Erythroblast (primary cell): Measurements from ENCODE around the gene IGSF1.

Experiments used
- GATA1 ChIP-seq: IDR thresholded peaks from 2 replicates; pipeline ENCODE4 v1.6.1; 2011; ENCODE audit warnings: low read depth, mild to moderate bottlenecking, control low read depth, low read length, moderate library complexity
- POLR2A ChIP-seq: IDR thresholded peaks from 2 replicates; pipeline ENCODE4 v1.6.1; 2011; ENCODE audit warnings: mild to moderate bottlenecking, low read length

DNA sequence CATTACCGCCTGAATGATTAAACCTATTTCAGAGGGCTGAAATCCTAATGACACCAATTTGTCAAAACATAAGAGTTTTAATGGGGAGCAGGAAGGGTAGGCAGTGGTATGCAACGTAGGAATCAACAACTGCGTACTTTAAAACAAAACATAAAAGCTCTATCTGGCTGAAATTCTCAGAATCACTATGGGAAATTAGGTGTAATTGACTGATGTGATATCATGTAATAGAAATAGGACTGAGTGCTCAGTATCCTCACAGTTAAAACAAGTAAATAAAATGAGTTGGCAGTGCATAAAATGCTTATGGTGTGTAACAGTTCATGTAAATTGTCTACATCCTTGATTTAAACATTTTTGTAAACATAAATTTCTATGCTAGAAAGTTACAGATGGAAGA is 13.6 kb upstream of the IGSF1 start:
- TF ChIP-seq POLR2A (no peak), GATA1 (no peak)
